GM20000 (cell line): Measurements from ENCODE around the gene LRRC47.

Experiments used
- DNase-seq: peaks from one replicate; pipeline ENCODE4 v3.0.0; 2012; ENCODE audit warnings: low spot score
- CTCF ChIP-seq: IDR thresholded peaks from 2 replicates; pipeline ENCODE4 v1.5.1; 2012; ENCODE audit warnings: mild to moderate bottlenecking, control low read depth; ENCODE audit errors: extremely low read depth, missing control alignments

Gene LRRC47

DNA sequence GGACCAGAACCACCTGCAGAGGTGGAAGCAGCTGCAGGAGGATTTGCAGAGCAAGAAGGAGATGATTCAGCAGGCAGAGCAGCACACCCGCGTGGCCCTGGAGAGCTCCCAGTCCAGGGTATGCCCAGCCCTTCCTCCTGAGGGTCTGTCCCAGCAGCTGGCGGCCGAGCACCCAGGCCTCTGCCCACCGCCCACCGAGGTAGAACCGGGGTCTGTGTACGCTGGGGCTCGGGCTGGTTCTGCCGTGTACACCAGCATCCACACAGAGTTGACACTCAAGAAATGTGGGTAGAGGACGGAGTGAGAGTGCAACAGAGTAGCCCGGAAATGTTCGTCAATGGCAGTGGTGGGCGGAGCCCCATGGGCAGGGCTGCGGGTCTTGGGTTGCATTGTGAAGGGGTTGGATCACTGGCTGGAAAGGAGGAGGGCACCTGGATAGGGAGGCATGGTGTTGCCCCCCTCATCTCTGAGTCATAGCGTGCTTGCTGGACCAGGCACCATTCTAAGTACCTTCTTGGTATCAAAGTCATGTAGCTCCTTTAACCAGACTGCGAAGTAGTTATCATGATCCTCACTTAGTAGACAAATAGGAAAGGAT is 28.9 kb downstream of the LRRC47 start:
- TF ChIP-seq CTCF: no peak
- no peak for DNase-seq

- no peak for TF ChIP-seq CTCF
- DNase-seq: no peak
Observed at GRCh38 chr1:3763351-3764125, 32.8 kb downstream of the LRRC47 start.

- DNase-seq: no peak
- no peak for TF ChIP-seq CTCF
Observed at GRCh38 chr1:3762873-3763228, 33.4 kb downstream of the LRRC47 start.

GRCh38 chr1:3762151-3762872 is 34.0 kb downstream of the LRRC47 start:
- TF ChIP-seq CTCF: no peak

GRCh38 chr1:3761296-3762010 is 34.8 kb downstream of the LRRC47 start:
- no peak for DNase-seq
- no peak for TF ChIP-seq CTCF

More at GRCh38 chr1:3762151-3762872, 34.0 kb downstream of the LRRC47 start:
- DNase-seq: no peak

- no peak for DNase-seq
- TF ChIP-seq CTCF: no peak
Observed at GRCh38 chr1:3759796-3760195, 36.5 kb downstream of the LRRC47 start.

DNA sequence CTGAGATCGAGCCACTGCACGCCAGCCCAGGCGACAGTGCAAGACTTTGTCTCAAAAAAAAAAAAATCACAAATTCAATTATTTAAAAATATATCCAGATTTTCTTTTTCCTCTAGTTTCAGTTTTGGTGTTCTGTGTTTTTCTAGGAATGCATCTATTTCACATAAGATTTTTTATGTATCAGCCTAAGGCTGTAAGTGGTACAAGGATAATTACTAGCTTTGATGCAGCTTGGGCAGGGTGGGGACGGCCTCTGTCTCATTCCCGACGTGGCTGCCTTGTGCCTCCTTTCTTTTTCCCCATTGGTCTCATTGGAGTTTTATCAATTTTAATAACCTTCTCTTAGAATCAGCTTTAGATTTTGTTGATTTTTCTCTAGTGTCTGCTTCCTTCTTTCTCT is 37.1 kb downstream of the LRRC47 start:
- no peak for DNase-seq
- TF ChIP-seq CTCF: no peak
